Heart left ventricle (tissue), 16 donors: ENCODE measurements around the gene ELK3. TPM values are rescaled to one million over a fixed set of nuclear protein-coding genes. Genes with fewer than 3 reads are reported as not detected.

Source experiments
- ATAC-seq, 4 donors: fragments of 200-7000 bp; cut with Tn5 transposase; one replicate each; pipeline ENCODE4 v1.9.1; 2020 to 2022; ENCODE audit warnings: moderate library complexity in 4 of 4, mild to moderate bottlenecking in 3 of 4, moderate number of reproducible peaks in 1 of 4
- DNase-seq, 5 donors: peaks; one replicate each; pipeline ENCODE4 v3.0.0-alpha.2; 2020
- H3K27ac ChIP-seq, 12 donors: fragments of 200-600 bp; sonication (generic) in 4 of 12; one replicate each; pipeline versions ENCODE4 v1.5.0 to v1.8.0; 2016 to 2022; ENCODE audit warnings: mild to moderate bottlenecking in 2 of 12
- H3K27me3 ChIP-seq, 9 donors: fragments of 200-600 bp; sonication (generic) in 2 of 9; one replicate each; pipeline versions ENCODE4 v1.5.1 to v1.8.0; 2016 to 2022; ENCODE audit warnings: mild to moderate bottlenecking in 3 of 9
- H3K36me3 ChIP-seq, 9 donors: fragments of 200-600 bp; sonication (generic) in 2 of 9; one replicate each; pipeline versions ENCODE4 v1.5.0 to v1.8.0; 2018 to 2022; ENCODE audit warnings: mild to moderate bottlenecking in 2 of 9
- H3K4me1 ChIP-seq, 12 donors: fragments of 200-600 bp; sonication (generic) in 4 of 12; one replicate each; pipeline versions ENCODE4 v1.5.0 to v1.8.0; 2016 to 2022; ENCODE audit warnings: mild to moderate bottlenecking in 3 of 12
- H3K4me3 ChIP-seq, 12 donors: fragments of 200-600 bp; sonication (generic) in 4 of 12; one replicate each; pipeline versions ENCODE4 v1.5.0 to v1.8.0; 2017 to 2022; ENCODE audit warnings: mild to moderate bottlenecking in 9 of 12, moderate library complexity in 4 of 12
- H3K9me3 ChIP-seq, 12 donors: fragments of 200-600 bp; sonication (generic) in 4 of 12; one replicate each; pipeline versions ENCODE4 v1.5.0 to v1.8.0; 2016 to 2022; ENCODE audit warnings: mild to moderate bottlenecking in 1 of 12
- CTCF ChIP-seq, 12 donors: fragments of 200-600 bp; sonication (generic) in 4 of 12; IDR thresholded peaks; one replicate each; pipeline versions ENCODE4 v1.5.0 to v1.8.0; 2018 to 2022; ENCODE audit warnings: antibody characterized with exemption in 12 of 12, mild to moderate bottlenecking in 5 of 12
- POLR2A ChIP-seq, 2 donors: fragments of 450-650 bp; IDR thresholded peaks; one replicate each; pipeline ENCODE4 v1.6.1; 2017; ENCODE audit warnings: antibody characterized with exemption in 2 of 2, mild to moderate bottlenecking in 2 of 2, moderate library complexity in 2 of 2
- WGBS, 4 donors: extraction: QIAGEN DNeasy Blood & Tissue Kit in 2 of 4; methylation state at CpG; one replicate each; pipeline versions ENCODE4 v1.1.5 to v1.1.7; 2013 to 2018; 5-methylcytosine and 5-hydroxymethylcytosine counted together
- intact Hi-C, 10 donors: fragments of 100-400 bp; cut with DNase I; formaldehyde crosslinking; loops; one replicate each; pipeline versions ENCODE4 v1.11.1 to v1.14.2; 2022
- polyA plus RNA-seq, 2 donors: library from polyadenylated mRNA; stranded (reverse); fragments of 200-250 nt; gene quantifications; one replicate each; pipeline ENCODE4 v1.2.3, GENCODE V29; 2013
- total RNA-seq, 9 donors: library from RNA; depleted of rRNA in 2 of 9; stranded (reverse); fragments of >200 nt in 2 of 9; fragmentation: NEBNext Ultra II Directional in 3 of 9; extraction: Animal tissue kit (Norgen Biotek cat#: 25700) in 3 of 9; gene quantifications; one replicate each; pipeline versions ENCODE4 v1.1.0 to v1.2.4, GENCODE V29; 2016 to 2023
- donor health status: ischemic (EF 13 %, LVEDD 7.1; RV severe dilation, severe dysfunction).
- donor health status: healthy with polysubstance abuse.
- donor health status: DM: no; HTN: yes; CAD: no.
- donor health status: DM: no; HTN: no; CAD: no.
- donor health status: ischemic (EF 25% LVEDD 6.9; RV normal size, moderate dysfunction).
- donor health status: ischemic (EF 25% LVEDD 5.7; RV mildly dilated, moderate dysfunction).
- donor health status: healthy.
- donor health status: DM: yes; HTN: yes; CAD: no.
- donor health status: ischemic (EF 35%, LVEDD 5.7; RV mildly dilated, moderate dysfunction).
- donor health status: nonischemic (EF 11% LVEDD 7.7; RV severe dilation, severe dysfunction).
- donor health status: DM: yes; HTN: yes; CAD: no.
- donor health status: PGD.
- donor health status: ischemic (EF 29% LVEDD 5.4; RV normal size, mild dysfunction).
- donor health status: nonischemic (EF 23%, LVEDD 6.1; RV moderate dilation, normal function).

The ELK3 gene
- total and polyA plus RNA-seq, 11 donors, result 5.7 to 42.3 (median 18.6) TPM

DNA sequence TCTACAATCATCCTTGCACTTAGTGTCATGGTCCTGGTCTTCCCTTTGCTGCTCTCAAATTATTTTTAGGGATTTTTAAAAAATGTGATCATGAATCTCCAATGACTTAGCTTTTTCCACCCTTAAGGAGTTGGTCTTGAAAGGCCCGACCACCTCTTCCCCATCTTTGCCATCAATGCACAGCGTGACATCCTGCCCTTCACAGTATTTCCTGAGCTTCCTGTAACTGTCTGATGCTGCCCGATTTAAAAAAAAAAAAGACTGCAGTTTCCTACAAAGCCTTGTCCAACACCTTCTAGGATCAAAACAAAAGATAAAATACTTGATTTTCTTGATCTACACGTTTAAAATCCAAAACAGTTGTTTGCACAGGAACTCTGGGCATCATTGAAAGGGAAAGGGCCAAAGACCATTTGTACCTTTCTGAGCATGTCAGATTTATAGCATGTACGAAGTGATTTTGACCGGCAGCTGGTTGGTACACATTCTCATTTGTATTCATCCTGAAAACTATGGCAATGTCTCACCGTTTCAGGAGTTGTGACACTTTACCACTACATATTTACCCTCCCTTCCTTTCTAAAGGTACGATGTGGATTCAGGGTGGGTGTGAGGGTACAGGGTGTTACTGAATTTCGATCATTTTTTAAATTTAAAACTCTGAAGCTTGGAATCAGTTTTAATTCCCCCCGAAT lies 7.4 kb upstream of the ELK3 start:
- H3K4me1 ChIP-seq, result peaks cover 0 to 17% (median 0%) of the 10 kb centered on the region in 12 donors
- H3K9me3 ChIP-seq, result no peaks in the 10 kb centered on the region
- DNase-seq, result no peak
- no peaks in the 10 kb centered on the region for H3K36me3 ChIP-seq
- WGBS, 4 donors, result 62 to 68% (median 65%) methylated on average over 10 of the region's 10 CpGs
- no peak for ATAC-seq
- TF ChIP-seq CTCF (IDR thresholded peaks at IDR 0.05) (no peak), POLR2A (IDR thresholded peaks at IDR 0.05) (no peak)
- no peaks in the 10 kb centered on the region for H3K27me3 ChIP-seq
- H3K4me3 ChIP-seq, result no peak overlapping the region
- intact Hi-C loops, result no loop called here
- H3K27ac ChIP-seq, result peak overlapping the region in 2 of 12 donors; percentile 2 to 37

GRCh38 chr12:96187956-96188355 lies 6.2 kb upstream of the ELK3 start:
- H3K4me1 ChIP-seq, result peaks cover 0 to 15% (median under 1%) of the 10 kb centered on the region in 12 donors
- ATAC-seq (no peak), DNase-seq (no peak)
- no peak for TF ChIP-seq CTCF (IDR thresholded peaks at IDR 0.05)
- no peak for TF ChIP-seq POLR2A (IDR thresholded peaks at IDR 0.05)
- H3K9me3 ChIP-seq, result no peaks in the 10 kb centered on the region
- no peaks in the 10 kb centered on the region for H3K27me3 ChIP-seq
- H3K36me3 ChIP-seq, result no peaks in the 10 kb centered on the region
- H3K27ac ChIP-seq, result no peak overlapping the region
- intact Hi-C loops, result loop anchor here in 1 of 10 donors (2.0 kb wide), 1 partner anchor 17 kb away; no protein-coding TSS in a partner anchor
- WGBS, 4 donors, result 78 to 88% (median 80%) methylated on average over 2 of the region's 2 CpGs
- H3K4me3 ChIP-seq, result no peak overlapping the region

DNA sequence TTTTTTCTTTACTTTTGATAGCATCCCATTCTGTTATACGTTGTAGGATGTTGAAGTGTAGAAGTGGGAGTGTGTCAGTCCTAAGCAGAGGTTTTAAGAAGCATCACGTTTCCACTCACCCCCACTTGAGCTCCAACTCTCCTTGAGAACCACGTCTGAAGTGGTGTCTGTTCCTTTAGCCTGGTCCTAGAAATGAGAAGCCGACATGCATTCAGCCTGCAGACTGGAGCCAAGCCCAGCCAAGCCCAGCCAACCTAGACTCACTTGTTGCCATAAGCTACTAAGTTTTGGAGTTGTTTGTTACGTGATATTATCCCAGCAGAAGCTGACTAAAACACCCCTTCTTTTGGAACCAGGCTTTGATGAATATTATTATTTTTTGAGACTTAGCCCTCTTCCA lies 4.4 kb upstream of the ELK3 start:
- TF ChIP-seq POLR2A (IDR thresholded peaks at IDR 0.05) (no peak), CTCF (IDR thresholded peaks at IDR 0.05) (no peak)
- intact Hi-C loops, result loop anchor here in 1 of 10 donors (2.0 kb wide), 1 partner anchor 19 kb away; no protein-coding TSS in a partner anchor
- no peaks in the 10 kb centered on the region for H3K27me3 ChIP-seq
- H3K9me3 ChIP-seq, result no peaks in the 10 kb centered on the region
- 80 to 83% (median 82%) methylated on average over 5 of the region's 5 CpGs for WGBS, 4 donors
- DNase-seq (no peak), ATAC-seq (no peak)
- H3K36me3 ChIP-seq, result no peaks in the 10 kb centered on the region
- H3K4me1 ChIP-seq, result peaks cover 0 to 24% (median 7%) of the 10 kb centered on the region in 12 donors
- H3K4me3 ChIP-seq, result no peak overlapping the region
- H3K27ac ChIP-seq, result no peak overlapping the region

DNA sequence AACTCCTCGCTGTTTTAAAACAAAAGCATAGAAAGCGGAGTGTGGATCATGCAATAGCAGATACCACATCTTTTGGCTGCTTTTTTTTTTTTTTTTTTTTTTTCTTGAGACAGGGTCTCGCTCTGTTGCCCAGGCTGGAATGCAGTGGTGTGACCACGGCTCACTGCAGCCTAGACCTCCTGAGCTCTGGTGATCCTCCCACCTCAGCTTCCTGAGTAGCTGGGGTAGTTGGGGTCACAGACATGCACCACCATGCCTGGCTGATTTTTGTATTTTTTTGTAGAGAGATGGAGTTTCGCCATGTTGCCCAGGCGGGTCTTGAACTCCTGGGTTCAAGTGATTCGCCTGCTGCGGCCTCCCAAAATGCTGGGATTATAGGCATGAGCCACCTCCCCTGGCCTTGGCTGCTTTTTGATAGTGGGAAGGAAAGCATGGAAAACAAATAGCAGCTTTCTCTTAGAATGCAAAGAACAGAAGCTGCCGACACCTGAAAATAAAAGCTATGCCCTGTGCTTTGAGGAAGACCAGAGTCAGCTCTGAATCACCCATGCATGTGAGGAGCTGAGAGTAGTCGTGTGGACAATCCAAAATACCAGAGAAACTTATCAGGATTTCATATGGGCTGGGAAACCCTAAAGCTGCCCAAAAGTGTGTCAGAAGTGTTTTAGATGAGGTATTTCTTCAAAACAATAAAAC lies 3.6 kb upstream of the ELK3 start:
- TF ChIP-seq CTCF (IDR thresholded peaks at IDR 0.05), result no peak
- TF ChIP-seq POLR2A (IDR thresholded peaks at IDR 0.05), result no peak
- no peak for DNase-seq
- no peak for ATAC-seq
- WGBS, 4 donors, result 82 to 88% (median 87%) methylated on average over 10 of the region's 10 CpGs
- no peak overlapping the region for H3K4me3 ChIP-seq
- intact Hi-C loops, result no loop called here
- H3K4me1 ChIP-seq, result peaks cover 0 to 24% (median 7%) of the 10 kb centered on the region in 12 donors
- no peaks in the 10 kb centered on the region for H3K27me3 ChIP-seq
- no peaks in the 10 kb centered on the region for H3K36me3 ChIP-seq
- no peaks in the 10 kb centered on the region for H3K9me3 ChIP-seq
- no peak overlapping the region for H3K27ac ChIP-seq
